HepG2 (cell line): ENCODE results near the gene HYOU1. TPM values are rescaled to one million over a fixed set of nuclear protein-coding genes. Genes with fewer than 3 reads are reported as not detected.

Source experiments
- AGO2 ChIP-seq: fragments of 200-400 bp; formaldehyde crosslinking; optimal IDR thresholded peaks from 2 replicates; pipeline ENCODE3; 2017; ENCODE audit warnings: mild to moderate bottlenecking, low read depth, low read length, moderate library complexity
- ERF ChIP-seq: IDR thresholded peaks from 2 replicates; pipeline ENCODE4 v1.6.1; 2018; ENCODE audit warnings: missing biosample characterization, missing genetic modification reagents
- HNF4G ChIP-seq, 2 experiments: sonication (generic) in 1 of 2; formaldehyde crosslinking in 1 of 2; IDR thresholded peaks; 2 replicates each; pipeline versions ENCODE4 v1.4.0 to v1.6.1; 2011 to 2020; ENCODE audit warnings: borderline replicate concordance in 2 of 2, low read depth in 2 of 2, mild to moderate bottlenecking in 2 of 2, low read length in 1 of 2, missing genetic modification reagents in 1 of 2, moderate library complexity in 1 of 2
- KMT2A ChIP-seq: sonication (generic); formaldehyde crosslinking; IDR thresholded peaks from 2 replicates; pipeline ENCODE4 v1.4.0; 2020; ENCODE audit warnings: missing genetic modification reagents
- ONECUT2 ChIP-seq: sonication (generic); formaldehyde crosslinking; IDR thresholded peaks from 2 replicates; pipeline ENCODE4 v1.4.0; 2020; ENCODE audit warnings: missing genetic modification reagents
- PHF8 ChIP-seq: sonication (generic); formaldehyde crosslinking; IDR thresholded peaks from 2 replicates; pipeline ENCODE4 v1.5.0; 2020; ENCODE audit warnings: missing genetic modification reagents
- RBAK ChIP-seq: sonication (generic); formaldehyde crosslinking; IDR thresholded peaks from 2 replicates; pipeline ENCODE4 v1.5.1; 2020; ENCODE audit warnings: mild to moderate bottlenecking, missing genetic modification reagents
- TBX2 ChIP-seq: sonication (generic); formaldehyde crosslinking; IDR thresholded peaks from 2 replicates; pipeline ENCODE4 v1.5.0; 2020; ENCODE audit warnings: missing genetic modification reagents, mild to moderate bottlenecking, borderline replicate concordance
- ZBTB7B ChIP-seq: sonication (generic); formaldehyde crosslinking; IDR thresholded peaks from 2 replicates; pipeline ENCODE4 v1.4.0; 2020; ENCODE audit warnings: missing genetic modification reagents
- ZFP90 ChIP-seq: sonication (generic); formaldehyde crosslinking; IDR thresholded peaks from 2 replicates; pipeline ENCODE4 v1.8.0; 2022; ENCODE audit warnings: missing genetic modification reagents, mild to moderate bottlenecking, inconsistent platforms, borderline replicate concordance
- ZFYVE20 ChIP-seq: sonication (generic); formaldehyde crosslinking; IDR thresholded peaks from 2 replicates; pipeline ENCODE4 v1.8.0; 2023; ENCODE audit warnings: low read depth, mild to moderate bottlenecking, moderate library complexity, missing genetic modification reagents, borderline replicate concordance
- ZKSCAN8 ChIP-seq: IDR thresholded peaks from 2 replicates; pipeline ENCODE4 v1.6.1; 2016; ENCODE audit warnings: borderline replicate concordance, missing genetic modification reagents, missing compliant biosample characterization
- ZNF543 ChIP-seq: sonication (generic); formaldehyde crosslinking; IDR thresholded peaks from 2 replicates; pipeline ENCODE4 v1.4.0; 2020; ENCODE audit warnings: mild to moderate bottlenecking, missing genetic modification reagents
- ZNF746 ChIP-seq: sonication (generic); formaldehyde crosslinking; IDR thresholded peaks from 2 replicates; pipeline ENCODE4 v1.8.0; 2022; ENCODE audit warnings: mild to moderate bottlenecking, missing genetic modification reagents
- polyA plus RNA-seq, 8 experiments: library from polyadenylated mRNA; depleted of rRNA in 3 of 8; stranded (reverse) in 7 of 8; unstranded in 1 of 8; fragments of >200 nt; fragmentation: Illumina TruSeq in 4 of 8; extraction: Trizol in 4 of 8; gene quantifications; 2 replicates each; pipeline versions ENCODE4 v1.2.1 to v1.2.3, GENCODE V29; 2011 to 2016; ENCODE audit warnings: low read depth in 4 of 8, missing spikeins in 1 of 8, mixed read lengths in 1 of 8; ENCODE audit not compliant: insufficient read depth in 1 of 8
- total RNA-seq, 5 experiments: library from RNA; depleted of rRNA; stranded (reverse); fragments of >200 nt; fragmentation: Illumina TruSeq; extraction: Trizol; gene quantifications; 2 replicates each; pipeline ENCODE4 v1.2.3, GENCODE V29; 2016; ENCODE audit warnings: low read depth in 1 of 5
- TF ChIP-seq, protein P1 (sequence below): IDR thresholded peaks from 2 replicates; pipeline ENCODE4 v1.6.1; 2016; ENCODE audit warnings: missing biosample characterization, missing genetic modification reagents, low read depth
- TF ChIP-seq, protein P2 (sequence below): sonication (generic); formaldehyde crosslinking; conservative IDR thresholded peaks from 2 replicates; pipeline ENCODE4 v1.4.0; 2020; ENCODE audit warnings: missing genetic modification reagents
- TF ChIP-seq, protein P3 (sequence below): sonication (generic); formaldehyde crosslinking; IDR thresholded peaks from 2 replicates; pipeline ENCODE4; 2020; ENCODE audit warnings: missing genetic modification reagents, mild to moderate bottlenecking, borderline replicate concordance

HYOU1 gene
- total and polyA plus RNA-seq, 2 of the 13 experiments (the other 11 are each of a cell fraction or from before 2014, with no cell fraction given): 127 to 155 TPM

DNA sequence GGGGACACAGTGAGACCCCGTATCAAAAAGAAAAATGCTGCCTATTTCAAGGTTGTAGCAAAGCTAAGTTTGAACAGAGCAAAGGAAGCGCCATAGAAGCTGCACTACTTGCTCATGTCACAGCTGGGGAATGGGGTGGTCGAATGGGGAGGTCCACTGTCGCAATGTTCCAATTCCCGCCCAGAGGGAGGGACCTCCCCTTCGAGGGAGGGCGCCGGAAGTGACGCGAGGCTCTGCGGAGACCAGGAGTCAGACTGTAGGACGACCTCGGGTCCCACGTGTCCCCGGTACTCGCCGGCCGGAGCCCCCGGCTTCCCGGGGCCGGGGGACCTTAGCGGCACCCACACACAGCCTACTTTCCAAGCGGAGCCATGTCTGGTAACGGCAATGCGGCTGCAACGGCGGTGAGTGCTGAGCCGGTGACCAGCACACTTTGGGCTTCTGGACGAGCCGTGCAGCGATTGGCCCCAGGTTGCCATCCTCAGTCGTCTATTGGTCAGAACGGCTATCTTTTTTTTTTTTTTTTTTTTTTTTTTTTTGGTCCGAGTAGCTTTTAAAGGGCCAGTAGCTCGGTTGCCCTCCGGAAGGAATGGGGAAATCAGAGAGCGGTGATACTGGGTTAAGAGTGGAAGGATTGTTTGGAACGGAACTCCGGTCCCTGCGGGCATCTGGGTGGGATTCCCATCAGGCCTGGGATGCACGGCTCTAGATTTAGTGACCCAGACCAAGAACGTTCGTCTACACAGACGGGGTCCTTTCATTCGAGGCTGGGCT, 27.8 kb upstream of the HYOU1 start, which contains the start of gene HMBS (continued):
- TF ChIP-seq ZNF543 (CRISPR knock-in tag) (peak; percentile 72; the same call in 1 of the 2 replicates), AGO2 (peak; percentile 84), RBAK (0 out of 2 replicates have a peak, but pooled peaks have one; percentile 16), HNF4G (IDR thresholded peaks at IDR 0.05; ENCODE audit: borderline replicate concordance, low read depth, low read length) (no peak), HNF4G (CRISPR knock-in tag; IDR thresholded peaks at IDR 0.05; ENCODE audit: borderline replicate concordance, low read depth) (no peak), ZFYVE20 (CRISPR knock-in tag) (no peak), ZBTB7B (CRISPR knock-in tag) (peak; percentile 47; the same call in 1 of the 2 replicates), ZKSCAN8 (CRISPR knock-in tag) (peak; percentile 33; the same call in 1 of the 2 replicates), ZNF746 (CRISPR knock-in tag) (peak; percentile 95), ONECUT2 (CRISPR knock-in tag) (no peak), KMT2A (CRISPR knock-in tag) (peak; percentile 69), ZFP90 (no peak), ERF (CRISPR knock-in tag) (peak; percentile 41), TBX2 (CRISPR knock-in tag) (peak; percentile 59; the same call in 1 of the 2 replicates), PHF8 (CRISPR knock-in tag) (peak; percentile 88)
- TF ChIP-seq, protein P1, sequence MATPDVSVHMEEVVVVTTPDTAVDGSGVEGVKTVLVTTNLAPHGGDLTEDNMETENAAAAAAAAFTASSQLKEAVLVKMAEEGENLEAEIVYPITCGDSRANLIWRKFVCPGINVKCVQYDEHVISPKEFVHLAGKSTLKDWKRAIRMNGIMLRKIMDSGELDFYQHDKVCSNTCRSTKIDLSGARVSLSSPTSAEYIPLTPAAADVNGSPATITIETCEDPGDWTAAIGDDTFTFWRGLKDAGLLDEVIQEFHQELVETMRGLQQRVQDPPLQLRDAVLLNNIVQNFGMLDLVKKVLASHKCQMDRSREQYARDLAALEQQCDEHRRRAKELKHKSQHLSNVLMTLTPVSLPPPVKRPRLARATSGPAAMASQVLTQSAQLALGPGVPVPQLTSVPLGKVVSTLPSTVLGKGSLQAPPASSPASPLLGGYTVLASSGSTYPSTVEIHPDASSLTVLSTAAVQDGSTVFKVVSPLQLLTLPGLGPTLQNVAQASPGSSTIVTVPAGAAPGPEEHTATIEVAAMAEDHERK (CRISPR knock-in tag): no peak
- TF ChIP-seq, protein P2, sequence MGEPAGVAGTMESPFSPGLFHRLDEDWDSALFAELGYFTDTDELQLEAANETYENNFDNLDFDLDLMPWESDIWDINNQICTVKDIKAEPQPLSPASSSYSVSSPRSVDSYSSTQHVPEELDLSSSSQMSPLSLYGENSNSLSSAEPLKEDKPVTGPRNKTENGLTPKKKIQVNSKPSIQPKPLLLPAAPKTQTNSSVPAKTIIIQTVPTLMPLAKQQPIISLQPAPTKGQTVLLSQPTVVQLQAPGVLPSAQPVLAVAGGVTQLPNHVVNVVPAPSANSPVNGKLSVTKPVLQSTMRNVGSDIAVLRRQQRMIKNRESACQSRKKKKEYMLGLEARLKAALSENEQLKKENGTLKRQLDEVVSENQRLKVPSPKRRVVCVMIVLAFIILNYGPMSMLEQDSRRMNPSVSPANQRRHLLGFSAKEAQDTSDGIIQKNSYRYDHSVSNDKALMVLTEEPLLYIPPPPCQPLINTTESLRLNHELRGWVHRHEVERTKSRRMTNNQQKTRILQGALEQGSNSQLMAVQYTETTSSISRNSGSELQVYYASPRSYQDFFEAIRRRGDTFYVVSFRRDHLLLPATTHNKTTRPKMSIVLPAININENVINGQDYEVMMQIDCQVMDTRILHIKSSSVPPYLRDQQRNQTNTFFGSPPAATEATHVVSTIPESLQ (CRISPR knock-in tag): no peak
- TF ChIP-seq, protein P3, sequence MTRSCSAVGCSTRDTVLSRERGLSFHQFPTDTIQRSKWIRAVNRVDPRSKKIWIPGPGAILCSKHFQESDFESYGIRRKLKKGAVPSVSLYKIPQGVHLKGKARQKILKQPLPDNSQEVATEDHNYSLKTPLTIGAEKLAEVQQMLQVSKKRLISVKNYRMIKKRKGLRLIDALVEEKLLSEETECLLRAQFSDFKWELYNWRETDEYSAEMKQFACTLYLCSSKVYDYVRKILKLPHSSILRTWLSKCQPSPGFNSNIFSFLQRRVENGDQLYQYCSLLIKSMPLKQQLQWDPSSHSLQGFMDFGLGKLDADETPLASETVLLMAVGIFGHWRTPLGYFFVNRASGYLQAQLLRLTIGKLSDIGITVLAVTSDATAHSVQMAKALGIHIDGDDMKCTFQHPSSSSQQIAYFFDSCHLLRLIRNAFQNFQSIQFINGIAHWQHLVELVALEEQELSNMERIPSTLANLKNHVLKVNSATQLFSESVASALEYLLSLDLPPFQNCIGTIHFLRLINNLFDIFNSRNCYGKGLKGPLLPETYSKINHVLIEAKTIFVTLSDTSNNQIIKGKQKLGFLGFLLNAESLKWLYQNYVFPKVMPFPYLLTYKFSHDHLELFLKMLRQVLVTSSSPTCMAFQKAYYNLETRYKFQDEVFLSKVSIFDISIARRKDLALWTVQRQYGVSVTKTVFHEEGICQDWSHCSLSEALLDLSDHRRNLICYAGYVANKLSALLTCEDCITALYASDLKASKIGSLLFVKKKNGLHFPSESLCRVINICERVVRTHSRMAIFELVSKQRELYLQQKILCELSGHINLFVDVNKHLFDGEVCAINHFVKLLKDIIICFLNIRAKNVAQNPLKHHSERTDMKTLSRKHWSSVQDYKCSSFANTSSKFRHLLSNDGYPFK (CRISPR knock-in tag): peak; percentile 34; the same call in 1 of the 2 replicates
